Activated CD8-positive, alpha-beta memory T cell treated with anti-CD3 and anti-CD28 coated beads for 48 hours (primary cell): ENCODE results near the gene C12orf43.
"Not testable (repeated sequence)": the region's sequence is repeated elsewhere in the genome, so short reads cannot be mapped to it uniquely, and the experiment has no call there.

Experiments
- DNase-seq, 3 experiments: peaks; one replicate each; pipeline ENCODE4 v3.0.0-alpha.2; 2020; ENCODE audit warnings: low read depth in 2 of 3, low spot score in 2 of 3

Gene C12orf43

DNA sequence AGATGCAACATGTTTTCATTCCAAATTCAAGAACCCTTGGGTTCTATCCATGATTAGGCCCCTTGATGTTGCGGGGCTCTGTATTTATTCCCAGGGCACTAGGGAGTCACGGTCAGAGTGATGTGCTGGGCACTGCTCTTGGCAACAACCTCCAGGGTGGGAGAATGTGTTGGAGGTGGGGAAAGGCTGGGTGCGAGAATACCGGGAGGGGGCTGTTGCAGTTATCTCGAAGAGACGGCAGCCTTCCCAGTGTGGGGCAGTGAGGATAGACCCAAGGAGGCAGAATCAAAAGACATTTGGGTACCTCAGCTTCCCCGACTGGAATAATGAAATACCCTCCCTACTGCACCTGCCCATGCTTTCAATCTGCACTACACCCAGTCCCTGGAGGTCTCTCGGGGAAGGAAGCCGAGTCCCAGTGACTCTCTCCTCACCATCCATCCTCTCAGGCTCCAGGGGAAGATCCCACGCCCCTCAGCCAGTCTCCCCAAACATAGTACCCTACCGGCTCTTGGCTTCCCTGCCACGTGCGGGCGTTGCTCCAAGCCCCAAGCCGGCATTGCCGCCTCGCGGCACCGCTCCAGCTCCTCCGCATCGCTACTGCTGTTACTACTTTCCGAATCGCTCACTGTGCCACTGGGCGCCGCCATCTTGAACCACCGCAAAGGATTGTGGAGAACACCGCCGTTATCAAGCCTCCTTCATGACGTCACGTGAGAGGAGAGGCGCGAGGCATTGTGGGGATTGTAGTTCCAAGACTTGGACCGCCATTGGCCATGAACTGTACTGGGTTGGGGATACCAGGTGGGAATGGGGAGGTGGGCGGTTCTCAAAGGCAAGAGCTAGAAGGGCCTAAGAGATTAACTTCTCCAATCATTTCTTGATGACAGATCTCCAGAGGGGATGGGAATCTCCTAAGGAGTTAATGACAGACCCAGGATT, at the start of gene C12orf43:
Gene C12orf43, minus strand, starts transcription at position 663 of the 942 bp plus-strand sequence. Its CDS starts 13 bp downstream, at position 650.
- DNase-seq: peak; percentile 75 to 87 (median 86)

- no peak for DNase-seq
Observed at GRCh38 chr12:121065345-121065744, 49.1 kb upstream of the C12orf43 start.

GRCh38 chr12:121064586-121064985, 48.3 kb upstream of the C12orf43 start:
- not testable (repeated sequence) for DNase-seq

GRCh38 chr12:121064116-121064515, 47.8 kb upstream of the C12orf43 start:
- no peak for DNase-seq

DNA sequence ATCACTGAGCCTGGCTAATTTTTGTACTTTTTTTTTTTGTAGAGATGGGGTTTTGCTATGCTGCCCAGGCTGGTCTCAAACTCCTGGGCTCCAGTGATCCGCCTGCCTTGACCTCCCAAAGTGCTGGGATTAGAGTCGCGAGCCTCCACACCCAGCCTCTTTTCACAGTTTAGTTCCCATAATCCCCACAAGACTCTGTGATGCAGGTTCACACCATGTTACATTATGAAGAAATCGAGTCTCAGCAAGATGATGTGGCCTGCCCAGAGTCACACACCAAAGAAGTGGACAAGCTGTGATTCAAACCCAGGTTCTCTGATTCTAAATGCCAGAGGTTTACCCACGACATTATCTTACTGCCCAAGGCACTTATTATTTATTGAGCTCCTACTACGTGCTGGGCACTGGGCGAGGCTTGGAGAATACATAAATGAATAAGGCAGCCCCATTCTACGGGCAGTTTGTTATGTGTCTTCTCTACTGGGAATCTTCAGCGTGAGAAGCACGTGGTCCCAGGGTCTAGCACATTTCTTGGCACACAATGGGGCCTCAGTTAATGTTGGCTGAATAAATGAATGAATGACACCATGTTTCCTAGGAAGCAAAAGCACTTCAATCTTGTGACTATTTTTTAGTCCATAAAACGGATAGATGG, 46.2 kb upstream of the C12orf43 start:
- no peak for DNase-seq

DNA sequence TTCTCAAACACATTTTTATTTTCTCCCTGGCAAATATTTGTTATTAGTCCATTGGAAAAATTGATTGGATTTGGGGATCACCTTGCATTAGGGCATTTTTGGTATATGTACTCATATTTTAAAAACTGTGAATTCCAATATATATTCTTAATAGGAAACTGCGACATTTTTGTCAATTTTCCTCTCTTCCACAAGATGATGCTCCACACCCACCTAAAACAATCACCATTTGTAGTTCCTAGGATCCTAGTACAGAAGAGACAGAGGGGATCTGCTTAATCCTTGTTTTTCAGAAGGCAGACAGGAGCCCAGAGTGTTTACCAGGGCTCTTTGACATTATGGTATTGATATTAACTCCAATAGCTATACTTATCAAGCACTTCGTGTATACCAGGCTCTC, 45.5 kb upstream of the C12orf43 start:
- DNase-seq: no peak

GRCh38 chr12:121060149-121061001, 44.1 kb upstream of the C12orf43 start:
- no peak for DNase-seq

DNA sequence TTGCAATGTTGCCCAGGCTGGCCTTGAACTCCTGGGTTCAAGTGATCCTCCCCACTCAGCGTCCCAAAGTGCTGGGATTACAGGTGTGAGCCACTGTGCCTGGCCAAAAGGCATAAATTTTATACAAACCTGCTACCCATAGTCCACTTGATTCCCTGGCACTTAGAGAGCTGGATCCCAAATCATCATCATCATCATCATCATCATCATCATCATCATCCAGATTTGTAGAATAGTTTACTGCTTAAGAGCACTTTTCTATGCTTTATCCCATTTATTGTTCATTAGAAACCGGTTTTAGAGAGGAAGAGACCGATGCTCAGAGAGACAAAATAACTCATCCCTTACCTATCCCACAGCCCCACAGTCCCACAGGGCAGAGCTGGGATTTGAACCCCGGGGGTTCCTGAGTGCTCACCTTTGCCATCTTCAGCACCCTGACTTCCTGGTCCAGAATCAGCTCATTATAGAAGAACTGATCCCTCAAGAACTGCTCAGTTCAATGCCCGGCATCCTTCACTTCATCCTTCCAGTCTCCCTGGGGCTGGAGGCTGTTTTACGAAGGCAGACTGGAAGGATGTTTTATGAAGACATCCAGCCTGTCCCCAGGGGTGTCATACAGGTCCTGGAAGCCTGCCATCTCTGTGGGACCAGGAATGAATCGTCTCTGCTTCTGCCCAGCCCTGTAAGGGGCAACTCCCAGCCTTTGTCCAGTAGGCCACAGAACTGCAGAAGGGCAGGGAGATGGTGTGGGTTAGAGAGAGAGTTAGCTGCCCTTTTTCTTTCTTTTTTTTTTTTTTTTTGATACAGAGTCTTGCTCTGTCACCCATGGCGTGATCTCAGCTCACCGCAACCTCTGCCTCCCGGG, 43.0 kb upstream of the C12orf43 start:
- DNase-seq: no peak

DNA sequence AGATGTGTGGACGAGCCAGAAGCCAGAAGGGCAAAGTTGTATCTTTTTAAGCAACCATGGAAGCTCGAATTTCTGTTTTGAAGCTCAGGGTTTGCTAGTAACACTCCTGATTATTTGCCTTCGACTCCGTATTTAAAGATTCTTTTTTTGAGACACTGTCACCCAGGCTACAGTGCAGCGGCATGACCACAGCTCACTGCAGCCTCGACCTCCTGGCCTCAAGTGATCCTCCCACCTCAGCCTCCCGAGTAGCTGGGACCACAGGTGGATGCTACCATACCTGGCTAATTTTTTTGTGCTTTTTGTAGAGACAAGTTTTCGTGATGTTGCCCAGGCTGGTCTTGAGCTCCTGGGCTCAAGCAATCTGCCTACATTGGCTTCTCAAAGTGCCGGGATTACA, 41.5 kb upstream of the C12orf43 start:
- no peak for DNase-seq

- no peak for DNase-seq
Observed at GRCh38 chr12:121053706-121054105, 37.4 kb upstream of the C12orf43 start.

DNA sequence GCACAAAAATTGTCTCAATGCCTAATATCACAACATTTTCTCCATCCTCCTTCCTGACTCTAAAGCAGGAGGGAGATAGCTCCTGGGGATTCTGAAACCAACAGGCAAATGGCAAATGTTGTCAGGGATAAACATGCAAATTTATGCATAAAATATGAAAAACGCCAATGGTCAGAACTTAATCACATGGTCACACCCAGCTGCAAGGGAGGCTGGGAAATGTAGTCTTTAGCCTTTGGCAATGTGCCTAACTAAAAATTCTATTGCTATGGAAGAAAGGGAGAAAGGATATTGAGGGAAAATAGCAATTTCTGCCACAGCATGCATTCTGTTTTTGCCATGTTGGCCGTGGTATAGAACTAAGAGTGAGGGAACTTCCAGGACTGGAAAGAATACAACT, 34.4 kb upstream of the C12orf43 start:
- no peak for DNase-seq

DNA sequence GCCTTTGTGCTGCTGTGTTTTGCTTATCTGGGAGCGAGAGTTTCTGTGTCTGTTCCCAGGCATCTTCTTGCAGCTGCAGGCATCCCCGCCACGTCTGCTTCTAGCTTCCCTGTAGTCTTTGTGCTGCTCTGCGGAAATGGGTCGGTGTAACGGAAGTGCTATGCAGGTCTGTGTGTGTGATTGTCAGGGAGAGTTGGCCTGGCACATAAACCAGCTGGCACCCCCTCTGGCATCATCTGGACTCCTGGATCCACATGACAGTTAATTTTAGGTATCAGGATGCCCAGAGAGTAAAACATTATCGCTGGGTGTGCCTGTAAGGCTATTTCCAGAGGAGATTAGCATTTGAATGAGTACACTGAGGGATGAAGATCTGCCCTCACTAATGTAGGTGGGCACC, 32.2 kb upstream of the C12orf43 start:
- DNase-seq: no peak

- not testable (repeated sequence) for DNase-seq
Observed at GRCh38 chr12:121047400-121047799, 31.1 kb upstream of the C12orf43 start.

DNA sequence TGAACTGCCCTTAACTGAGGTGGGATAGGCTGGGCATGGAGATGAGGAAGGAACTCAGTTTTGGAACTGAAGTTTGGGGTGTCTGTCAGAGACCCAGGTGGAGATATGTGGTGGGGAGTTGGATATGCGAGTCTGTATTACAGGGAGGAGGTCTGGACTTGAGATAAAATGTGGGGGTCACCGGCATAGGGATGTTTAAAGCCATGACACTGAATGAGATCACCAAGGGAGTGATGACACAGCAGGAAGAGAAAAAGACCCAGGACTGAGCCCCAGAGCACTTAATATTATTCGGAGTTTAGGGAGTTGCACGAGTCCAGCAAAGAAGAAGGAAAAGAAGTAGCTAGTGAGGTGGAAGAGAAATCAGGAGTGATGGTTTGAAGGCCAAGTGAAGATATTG, 26.8 kb upstream of the C12orf43 start:
- no peak for DNase-seq

GRCh38 chr12:121038861-121039668, 22.8 kb upstream of the C12orf43 start, which contains the start of gene OASL:
Gene OASL (minus strand): TSS chr12:121039246. CDS start chr12:121038971, 275 bp downstream.
- DNase-seq: peak in 1 of 3 experiments; percentile 40

DNA sequence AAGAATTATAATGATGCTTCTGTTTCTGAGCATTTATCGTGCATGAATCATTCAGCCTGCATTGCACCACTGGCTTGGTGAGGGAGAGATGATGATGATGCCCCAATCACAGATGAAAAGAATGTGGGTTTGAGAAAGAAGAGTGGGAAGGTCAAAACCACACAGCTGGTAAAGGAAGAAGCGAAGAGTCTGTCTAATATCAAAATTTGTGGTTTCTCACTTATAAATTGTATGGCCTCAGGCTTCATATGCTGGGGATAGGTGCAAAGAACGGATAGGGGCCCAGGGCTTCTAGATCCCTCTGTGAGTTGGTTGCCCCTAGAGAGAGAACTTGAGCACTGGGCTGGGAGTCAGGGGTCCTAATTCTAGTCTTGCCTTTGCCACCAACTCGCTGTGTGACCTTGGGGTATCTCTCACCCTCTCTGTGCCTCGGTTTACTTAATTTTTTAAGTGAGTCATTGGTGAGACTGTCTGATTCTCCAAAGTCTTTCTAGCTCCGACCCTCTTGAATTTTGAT, 20.6 kb upstream of the C12orf43 start:
- no peak for DNase-seq

DNA sequence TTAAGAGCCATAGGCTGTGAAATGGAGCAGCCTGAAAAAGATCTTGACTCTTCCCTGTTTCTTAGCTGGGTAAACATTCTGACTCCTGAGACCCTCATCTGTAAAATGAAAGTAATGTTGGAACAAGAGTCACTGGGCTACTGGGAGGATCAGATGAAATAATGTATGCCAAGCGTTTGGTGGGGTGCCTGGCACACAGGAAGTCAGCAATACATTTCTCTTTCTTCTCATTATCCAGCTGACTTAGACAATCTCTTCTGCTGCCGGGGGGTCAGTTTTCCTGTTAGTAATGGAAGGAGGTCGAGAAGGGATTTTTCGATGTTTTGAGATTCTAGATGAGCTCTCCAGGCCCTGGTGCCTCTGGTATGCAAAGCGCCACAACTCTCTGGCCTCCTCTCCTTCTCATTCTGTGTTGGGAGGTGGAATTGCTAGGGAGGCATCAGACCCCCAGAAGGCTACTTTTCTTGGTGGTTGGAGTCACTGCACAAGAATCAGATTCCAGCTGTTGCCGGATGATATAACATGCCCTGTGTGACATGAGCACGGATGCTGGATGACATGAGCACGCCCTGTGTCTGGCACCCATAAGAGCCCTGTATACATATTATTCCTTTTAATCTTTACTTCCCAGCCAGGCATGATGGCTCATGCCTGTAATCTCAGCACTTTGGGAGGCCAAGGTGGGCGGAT, 18.5 kb upstream of the C12orf43 start:
- no peak for DNase-seq

DNA sequence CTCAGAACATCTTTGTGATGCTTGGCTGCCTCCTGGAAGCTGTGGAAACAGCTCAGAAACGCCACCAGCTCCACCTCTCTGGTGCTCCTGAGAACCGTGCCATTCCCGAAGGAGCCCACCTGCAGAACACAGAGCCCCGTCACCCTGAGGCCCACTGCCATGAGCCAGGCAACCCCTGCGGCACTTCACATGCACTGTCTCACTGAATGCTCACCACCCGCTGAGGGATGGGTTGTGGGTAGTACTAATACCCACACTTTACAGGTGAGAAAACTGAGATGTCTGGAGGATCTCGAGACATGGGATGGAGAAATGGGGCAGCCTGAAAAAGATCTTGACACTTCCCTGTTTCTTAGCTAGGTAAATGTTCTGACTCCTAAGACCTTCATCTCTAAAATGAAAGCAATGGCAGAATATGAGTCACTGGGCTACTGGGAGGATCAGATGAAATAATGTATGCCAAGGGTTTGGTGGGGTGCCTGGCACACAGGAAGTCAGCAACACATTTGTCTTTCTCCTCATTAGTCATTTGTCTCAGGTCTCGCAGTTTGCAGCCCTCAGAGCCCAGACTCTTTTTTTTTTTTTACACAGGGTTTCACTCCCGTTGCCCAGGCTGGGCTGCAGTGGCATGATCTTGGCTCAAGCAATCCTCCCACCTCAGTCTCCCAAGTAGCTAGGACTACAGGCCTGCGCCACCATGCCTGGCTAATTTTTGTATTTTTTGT, 17.5 kb upstream of the C12orf43 start:
- peak in 2 of 3 experiments; percentile 10 to 35 for DNase-seq
